Measurements from ENCODE around the gene SNX10.

- TF ChIP-seq POLR2A (IDR thresholded peaks at IDR 0.05) (no peak), CTCF (IDR thresholded peaks at IDR 0.05) (no peak)
Measured at GRCh38 chr7:26306790-26307189, 15.1 kb downstream of the SNX10 start.

All from body of pancreas (tissue), 4 donors.